Testis (tissue), 5 donors: Measurements from ENCODE around the gene CPLANE2. TPM values are rescaled to one million over a fixed set of nuclear protein-coding genes. Genes with fewer than 3 reads are reported as not detected.

Experiments used
- DNase-seq: peaks from one replicate; pipeline ENCODE4 v3.0.0-alpha.2; 2019
- H3K27ac ChIP-seq, 2 donors: fragments of 200-600 bp; sonication (generic); one replicate each; pipeline ENCODE4 v1.5.1; 2019
- H3K27me3 ChIP-seq: fragments of 200-600 bp; sonication (generic); one replicate; pipeline ENCODE4 v1.5.1; 2019
- H3K36me3 ChIP-seq: fragments of 200-600 bp; sonication (generic); one replicate; pipeline ENCODE4 v1.5.1; 2017; ENCODE audit warnings: low read depth; ENCODE audit errors: missing control alignments
- H3K4me1 ChIP-seq: fragments of 200-600 bp; sonication (generic); one replicate; pipeline ENCODE4 v1.5.1; 2019
- H3K4me3 ChIP-seq, 2 donors: fragments of 200-600 bp; sonication (generic); one replicate each; pipeline ENCODE4 v1.5.1; 2017 to 2019
- H3K9me3 ChIP-seq: fragments of 200-600 bp; sonication (generic); one replicate; pipeline ENCODE4 v1.5.1; 2017
- CTCF ChIP-seq, 3 experiments: fragments of 450-650 bp in 2 of 3; fragments of 200-600 bp in 1 of 3; sonication (generic) in 1 of 3; IDR thresholded peaks; one replicate each; pipeline ENCODE4 v1.5.1; 2016 to 2019; ENCODE audit warnings: antibody characterized with exemption in 3 of 3, mild to moderate bottlenecking in 2 of 3, moderate library complexity in 1 of 3
- POLR2A ChIP-seq: fragments of 450-650 bp; IDR thresholded peaks from one replicate; pipeline ENCODE4 v1.6.1; 2017; ENCODE audit warnings: antibody characterized with exemption, mild to moderate bottlenecking, moderate library complexity
- WGBS, 2 donors: methylation state at CpG; one replicate each; pipeline ENCODE4 v1.1.5; 2018; 5-methylcytosine and 5-hydroxymethylcytosine counted together
- intact Hi-C: fragments of 100-400 bp; cut with DNase I; formaldehyde crosslinking; loops from one replicate; pipeline ENCODE4 v1.15.1; 2023; ENCODE audit warnings: low total_unique reads
- long read RNA-seq, 2 donors: transcript quantifications; one replicate each; lab custom pipeline, GENCODE V29; 2026
- polyA plus RNA-seq: library from polyadenylated mRNA; stranded (reverse); fragments of 350-450 nt; fragmentation: Illumina TruSeq; extraction: RNeasy Lipid Tissue Mini Kit (QIAGEN cat#74804); gene quantifications from one replicate; pipeline ENCODE4 v1.2.3, GENCODE V29; 2014; ENCODE audit warnings: low read depth, low replicate concordance; ENCODE audit not compliant: insufficient read depth
- total RNA-seq, 2 donors: library from RNA; depleted of rRNA; stranded (reverse); fragments of >200 nt; gene quantifications; one replicate each; pipeline ENCODE4 v1.2.3, GENCODE V29; 2016

CPLANE2 gene
- total RNA-seq (10 to 100 TPM; 11.1 to 11.8 TPM), polyA plus RNA-seq (10.6 TPM)
- long read RNA-seq, donor 1, partial matches to known transcripts: 0 of 2 reads
- long read RNA-seq, donor 1, other reads (novel, unspliced or antisense): 0 of 2 reads
- long read RNA-seq, donor 2, partial matches to known transcripts: 0 of 3 reads
- long read RNA-seq, donor 2, other reads (novel, unspliced or antisense): 0 of 3 reads

- peak in 1 of 3 experiments; percentile 20 for TF ChIP-seq CTCF (IDR thresholded peaks at IDR 0.05)
- peak; percentile 6 for TF ChIP-seq POLR2A
- 1 to 2% methylated on average over 16 to 38 of the region's 57 CpGs for WGBS, 2 donors
- H3K4me1 ChIP-seq: peaks cover 12% of the 10 kb centered on the region
- peak within 1 kb of the TSS; percentile 6 to 76 for H3K27ac ChIP-seq
- peak within 1 kb of the TSS; percentile 64 to 76 for H3K4me3 ChIP-seq
- no peaks in the 10 kb centered on the region for H3K27me3 ChIP-seq
- peak; percentile 95 for DNase-seq
- intact Hi-C loops: no loop called here
- H3K9me3 ChIP-seq: no peaks in the 10 kb centered on the region
- H3K36me3 ChIP-seq: no peaks in the 10 kb centered on the region
Measured at GRCh38 chr1:16236511-16237342, at the start of gene CPLANE2. CPLANE2 (minus strand) TSS chr1:16237183; CDS start chr1:16236742, 441 bp downstream.

- Histone ChIP-seq H3K27ac (no peak overlapping the region), H3K36me3 (no peaks in the 10 kb centered on the region), H3K9me3 (no peaks in the 10 kb centered on the region), H3K27me3 (no peaks in the 10 kb centered on the region), H3K4me1 (no peaks in the 10 kb centered on the region), H3K4me3 (no peak overlapping the region)
- intact Hi-C loops: no loop called here
- no peak for DNase-seq
- TF ChIP-seq CTCF (IDR thresholded peaks at IDR 0.05) (no peak), POLR2A (no peak)
- WGBS, 2 donors: 88 to 94% methylated on average over 4 of the region's 4 CpGs
Measured at GRCh38 chr1:16286122-16286521, 49.1 kb upstream of the CPLANE2 start.

DNA sequence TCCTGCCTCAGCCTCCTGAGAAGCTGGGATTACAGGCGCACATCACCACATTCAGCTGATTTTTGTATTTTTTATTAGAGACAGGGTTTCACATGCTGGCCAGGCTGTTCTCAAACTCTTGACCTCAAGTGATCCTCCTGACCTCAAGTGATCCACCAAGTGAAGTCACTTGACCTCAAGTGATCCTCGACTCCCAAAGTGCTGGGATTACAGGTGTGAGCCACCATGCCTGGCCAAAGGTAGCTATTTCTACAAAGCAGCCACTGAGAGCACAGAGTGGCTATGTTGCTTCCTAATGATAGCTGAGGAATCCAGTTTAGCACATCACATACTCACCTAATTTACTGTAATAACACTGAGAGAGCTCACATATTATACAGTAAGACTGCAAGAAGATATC is 44.8 kb upstream of the CPLANE2 start:
- Histone ChIP-seq H3K27me3 (no peaks in the 10 kb centered on the region), H3K36me3 (no peaks in the 10 kb centered on the region), H3K4me1 (no peaks in the 10 kb centered on the region), H3K4me3 (no peak overlapping the region), H3K9me3 (no peaks in the 10 kb centered on the region), H3K27ac (no peak overlapping the region)
- WGBS, 2 donors: 90 to 92% methylated on average over 2 of the region's 2 CpGs
- TF ChIP-seq CTCF (IDR thresholded peaks at IDR 0.05): no peak
- no peak for TF ChIP-seq POLR2A
- intact Hi-C loops: no loop called here
- DNase-seq: no peak

DNA sequence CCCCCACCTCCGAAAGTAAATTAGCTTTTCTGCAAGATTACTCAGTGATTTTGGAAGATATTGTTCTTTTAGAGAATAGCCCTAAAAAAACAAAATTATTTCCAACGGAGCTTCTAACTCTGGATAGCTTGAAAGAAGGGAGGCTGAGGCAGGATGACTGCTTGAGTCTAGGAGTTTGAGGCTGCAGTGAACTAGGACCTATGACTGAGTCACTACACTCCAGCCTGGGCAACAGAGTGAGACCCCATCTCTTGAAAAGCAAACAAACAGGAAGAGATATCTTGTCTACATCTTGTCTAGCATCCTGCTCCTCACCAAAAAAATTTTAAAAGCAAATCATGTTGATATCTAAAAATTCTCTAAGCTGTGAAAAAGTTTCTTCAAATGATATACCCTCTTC is 42.2 kb upstream of the CPLANE2 start:
- TF ChIP-seq POLR2A (no peak), CTCF (IDR thresholded peaks at IDR 0.05) (no peak)
- intact Hi-C loops: no loop called here
- no peaks in the 10 kb centered on the region for H3K4me1 ChIP-seq
- 57 to 62% methylated on average over 2 of the region's 2 CpGs for WGBS, 2 donors
- no peaks in the 10 kb centered on the region for H3K9me3 ChIP-seq
- H3K27ac ChIP-seq: no peak overlapping the region
- no peaks in the 10 kb centered on the region for H3K36me3 ChIP-seq
- DNase-seq: no peak
- H3K27me3 ChIP-seq: no peaks in the 10 kb centered on the region
- H3K4me3 ChIP-seq: no peak overlapping the region
